NCI-H1417 treated with DMSO at 0.1 percent for 48 hours (cell line): ENCODE data around the gene GET4.

Experiments
- DNase-seq: peaks from one replicate; lab custom pipeline; 2025; lab: John Stamatoyannopoulos, UW

Gene GET4

GRCh38 chr7:886626-887487 is 10.5 kb downstream of the GET4 start:
- DNase-seq, result no peak

- DNase-seq, result no peak
Observed at GRCh38 chr7:887488-887820, 11.1 kb downstream of the GET4 start.

GRCh38 chr7:888081-889024 is 12.0 kb downstream of the GET4 start:
- no peak for DNase-seq

- DNase-seq, result no peak
Observed at GRCh38 chr7:889025-889390, 12.7 kb downstream of the GET4 start.

- DNase-seq, result no peak
Observed at GRCh38 chr7:889391-889790, 13.0 kb downstream of the GET4 start.

- no peak for DNase-seq
Observed at GRCh38 chr7:890868-891267, 14.5 kb downstream of the GET4 start.

- DNase-seq, result no peak
Observed at GRCh38 chr7:891291-891690, 14.9 kb downstream of the GET4 start.

- DNase-seq, result no peak
Observed at GRCh38 chr7:891805-892204, 15.5 kb downstream of the GET4 start.

GRCh38 chr7:892648-893593 is 16.6 kb downstream of the GET4 start:
- DNase-seq, result no peak

GRCh38 chr7:893686-894085 is 17.3 kb downstream of the GET4 start:
- no peak for DNase-seq

GRCh38 chr7:894164-894867 is 18.0 kb downstream of the GET4 start:
- DNase-seq, result no peak

- no peak for DNase-seq
Observed at GRCh38 chr7:894927-895450, 18.6 kb downstream of the GET4 start.

- DNase-seq, result no peak
Observed at GRCh38 chr7:895451-896052, 19.2 kb downstream of the GET4 start.

- DNase-seq, result no peak
Observed at GRCh38 chr7:896346-897075, 20.2 kb downstream of the GET4 start.

- no peak for DNase-seq
Observed at GRCh38 chr7:897086-897485, 20.7 kb downstream of the GET4 start.

GRCh38 chr7:897771-898376 is 21.5 kb downstream of the GET4 start:
- no peak for DNase-seq

GRCh38 chr7:898460-898854 is 22.1 kb downstream of the GET4 start:
- DNase-seq, result no peak

- no peak for DNase-seq
Observed at GRCh38 chr7:898855-899681, 22.7 kb downstream of the GET4 start.

- no peak for DNase-seq
Observed at GRCh38 chr7:899806-900205, 23.5 kb downstream of the GET4 start.
